Measurements from ENCODE around the gene PLCG2.
"Not testable (repeated sequence)": the region's sequence is repeated elsewhere in the genome, so short reads cannot be mapped to it uniquely, and the experiment has no call there.

The PLCG2 gene

DNA sequence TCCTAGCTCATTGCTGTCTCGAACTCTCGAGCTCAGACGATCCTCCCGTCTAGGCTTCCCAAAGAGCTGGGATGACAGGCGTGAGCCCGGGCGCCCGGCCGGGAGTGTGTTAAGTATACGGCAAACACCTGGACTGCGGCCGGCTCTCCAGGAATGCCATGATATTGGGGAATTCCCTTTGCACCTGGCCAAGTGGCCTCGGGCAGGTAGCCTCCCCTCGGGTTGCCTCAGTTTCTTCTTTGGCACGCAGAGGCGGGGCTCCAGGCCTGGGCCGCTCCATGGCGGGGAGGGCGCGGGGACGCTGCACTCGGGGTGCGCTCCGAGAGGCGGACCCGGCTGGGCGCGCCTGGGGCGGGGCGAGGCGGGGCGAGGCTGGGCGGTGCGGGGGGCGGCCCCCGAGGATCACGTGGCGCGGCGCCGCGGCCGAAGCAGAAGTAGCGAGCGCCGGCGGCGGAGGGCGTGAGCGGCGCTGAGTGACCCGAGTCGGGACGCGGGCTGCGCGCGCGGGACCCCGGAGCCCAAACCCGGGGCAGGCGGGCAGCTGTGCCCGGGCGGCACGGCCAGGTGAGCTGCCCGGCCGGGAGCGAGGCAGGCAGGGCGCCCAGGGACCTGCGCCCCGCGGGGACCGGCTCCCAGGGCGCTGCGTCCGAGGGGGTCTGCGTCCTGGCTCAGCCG lies at the start of gene PLCG2:
Gene PLCG2, plus strand, starts transcription at position 431 of the 675 bp plus-strand sequence. CDS start 6,699 bp downstream, outside the sequence.
- no peak for DNase-seq (ENCODE audit: low read depth)

DNA sequence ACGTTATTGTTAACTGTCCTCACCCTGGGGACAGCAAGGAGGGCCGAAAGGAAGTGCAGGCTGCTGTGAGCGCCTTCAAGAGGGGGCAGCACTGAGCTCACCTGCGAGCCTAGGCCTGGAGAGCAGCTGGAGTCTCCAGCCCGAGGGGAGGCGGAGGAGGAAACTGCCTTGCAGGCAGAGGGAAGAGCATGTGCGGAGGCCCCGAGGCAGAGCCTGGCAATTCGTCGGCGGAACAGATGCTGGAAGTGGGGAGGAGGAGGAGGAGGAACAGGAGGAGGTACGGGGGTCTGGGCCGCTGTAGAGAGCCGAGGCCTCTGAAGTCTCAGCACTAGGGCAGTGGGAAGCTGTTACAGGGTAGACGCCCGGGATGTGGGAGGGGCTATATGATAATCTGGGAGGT lies 49.6 kb upstream of the PLCG2 start:
- no peak for DNase-seq (ENCODE audit: low read depth)

- no peak for DNase-seq (ENCODE audit: low read depth)
These were observed 48.7 kb upstream of the PLCG2 start for GRCh38 chr16:81730090-81731051.

DNA sequence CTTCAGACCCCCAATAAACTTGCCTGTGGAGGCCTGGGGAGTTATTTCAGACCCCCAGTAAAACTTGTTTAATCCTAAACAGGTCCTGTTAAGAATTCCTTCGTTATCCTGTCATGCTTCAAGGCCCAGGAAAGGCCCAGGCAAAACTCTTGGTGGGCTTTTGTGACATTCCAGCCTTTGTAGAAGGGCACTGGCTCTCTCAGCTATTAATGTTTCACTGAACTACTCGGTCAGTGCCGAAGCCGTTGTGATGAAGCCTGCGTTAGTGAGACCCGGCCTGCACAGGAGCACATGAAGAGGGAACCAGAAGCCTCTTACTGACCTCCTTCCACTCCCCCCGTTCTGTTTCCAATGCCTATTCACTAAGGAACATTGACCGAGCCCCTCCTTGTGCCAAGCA lies 47.4 kb upstream of the PLCG2 start:
- DNase-seq (ENCODE audit: low read depth), result no peak

DNA sequence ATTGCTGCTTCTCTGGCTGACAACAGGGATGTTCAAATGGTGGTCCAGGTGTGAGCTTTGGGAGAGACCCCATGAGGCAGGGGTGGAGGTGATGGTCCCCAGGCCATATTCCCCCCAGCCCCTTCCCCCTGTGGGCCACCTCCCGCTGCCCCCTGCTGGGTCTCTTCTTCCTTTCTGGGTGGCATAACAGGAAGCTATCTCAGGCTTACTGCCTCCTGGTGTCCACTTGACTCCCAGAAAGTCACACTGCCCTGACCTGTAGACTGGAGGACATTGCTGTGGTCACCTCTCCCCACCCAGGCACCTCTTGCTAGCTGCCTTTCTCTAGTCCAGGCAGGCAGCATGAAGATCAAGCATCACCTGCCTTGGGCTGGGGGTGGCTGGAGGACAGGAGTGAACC lies 46.4 kb upstream of the PLCG2 start:
- DNase-seq (ENCODE audit: low read depth), result no peak

DNA sequence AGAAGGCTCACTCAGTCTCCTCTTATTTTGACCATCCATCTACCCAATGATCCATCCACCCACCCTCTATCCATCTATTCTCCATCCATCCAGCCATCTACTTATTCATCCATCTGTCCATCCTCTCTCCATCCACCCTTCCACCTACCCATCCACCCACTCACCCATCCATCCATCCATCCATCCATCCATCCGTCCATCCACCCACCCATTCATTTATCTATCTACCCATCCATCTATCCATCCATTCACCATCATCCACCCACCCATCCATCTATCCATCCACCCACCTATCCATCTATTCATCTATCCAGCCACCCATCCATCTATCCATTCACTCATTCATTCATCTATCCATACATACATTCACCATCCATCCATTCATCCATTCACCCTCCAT lies 45.8 kb upstream of the PLCG2 start:
- no peak for DNase-seq (ENCODE audit: low read depth)

GRCh38 chr16:81734632-81735434 lies 44.3 kb upstream of the PLCG2 start:
- no peak for DNase-seq (ENCODE audit: low read depth)

GRCh38 chr16:81737885-81738536 lies 41.1 kb upstream of the PLCG2 start:
- DNase-seq (ENCODE audit: low read depth), result peak; percentile 20

DNA sequence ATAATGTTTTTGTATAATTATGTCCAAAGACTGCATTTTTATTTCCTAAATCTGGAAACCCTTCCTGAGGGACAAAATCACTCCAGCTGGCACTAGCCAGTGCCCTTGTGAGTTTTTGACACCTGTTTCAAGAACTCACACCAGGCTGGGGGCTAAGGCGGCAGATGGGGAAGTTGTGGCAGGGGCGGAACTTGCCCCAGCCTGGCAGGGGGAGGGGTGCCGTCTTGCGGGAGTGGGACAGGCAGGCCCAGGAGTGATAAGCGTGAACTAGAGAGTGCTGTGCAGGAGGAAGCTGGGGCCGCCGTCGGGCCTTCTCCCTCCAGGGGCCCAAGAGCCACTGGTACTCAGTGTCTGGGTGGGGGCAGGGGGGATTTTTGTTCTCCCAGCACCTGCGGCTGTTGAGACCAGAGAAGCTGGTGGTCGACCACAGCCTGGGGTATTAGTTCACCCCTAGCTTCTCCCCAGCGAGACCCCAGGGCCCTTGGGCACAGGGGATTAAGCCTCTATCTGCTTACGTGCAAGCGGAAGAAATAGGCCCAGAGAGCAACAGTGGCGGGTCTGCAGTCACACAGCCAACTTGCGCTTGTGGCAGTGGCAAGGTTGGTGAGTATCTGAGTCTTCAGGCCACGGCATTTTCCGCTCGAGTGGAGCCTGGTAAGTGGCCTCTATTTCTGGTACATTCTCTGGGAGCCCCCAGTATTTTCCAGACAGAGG lies 40.2 kb upstream of the PLCG2 start:
- no peak for DNase-seq (ENCODE audit: low read depth)

- DNase-seq (ENCODE audit: low read depth), result no peak
These were observed 39.6 kb upstream of the PLCG2 start for GRCh38 chr16:81739503-81739902.

DNA sequence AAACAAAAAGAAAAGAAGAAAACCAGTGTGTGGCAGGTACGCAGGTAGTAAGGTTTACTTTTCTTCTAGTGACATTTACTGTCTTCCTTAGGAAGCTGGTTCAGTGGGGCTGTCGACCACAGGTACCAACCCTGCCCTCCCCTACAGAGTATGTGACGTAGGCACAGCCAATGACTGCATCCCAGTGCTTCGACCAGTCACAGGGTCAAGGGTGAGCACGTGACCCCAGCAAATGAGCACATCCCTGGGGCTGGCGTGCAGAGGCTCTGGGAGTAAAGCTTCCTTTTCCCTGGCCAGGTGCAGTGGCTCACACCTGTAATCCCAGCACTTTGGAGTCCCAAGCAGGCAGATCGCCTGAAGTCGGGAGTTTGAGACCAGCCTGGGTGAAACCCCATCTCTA lies 38.9 kb upstream of the PLCG2 start:
- DNase-seq (ENCODE audit: low read depth), result no peak

- not testable (repeated sequence) for DNase-seq (ENCODE audit: low read depth)
These were observed 37.7 kb upstream of the PLCG2 start for GRCh38 chr16:81741430-81741770.

DNA sequence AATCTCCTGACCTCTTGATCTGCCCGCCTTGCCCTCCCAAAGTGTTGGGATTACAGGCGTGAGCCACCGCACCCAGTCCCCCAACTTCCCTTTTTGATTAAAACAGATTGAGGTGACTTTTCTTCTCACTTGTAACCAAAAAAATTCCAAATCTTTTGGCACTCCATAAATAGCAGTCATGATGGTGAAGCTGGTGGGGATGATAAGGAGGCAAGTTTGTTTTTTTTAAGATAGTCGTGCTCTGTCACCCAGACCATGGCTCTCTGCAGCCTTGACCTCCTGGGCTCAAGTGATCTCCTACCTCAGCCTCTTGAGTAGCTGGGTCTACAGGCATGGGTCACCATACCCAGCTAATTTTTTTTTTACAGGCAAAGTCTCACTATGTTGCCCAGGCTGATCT lies 34.7 kb upstream of the PLCG2 start:
- DNase-seq (ENCODE audit: low read depth), result no peak

DNA sequence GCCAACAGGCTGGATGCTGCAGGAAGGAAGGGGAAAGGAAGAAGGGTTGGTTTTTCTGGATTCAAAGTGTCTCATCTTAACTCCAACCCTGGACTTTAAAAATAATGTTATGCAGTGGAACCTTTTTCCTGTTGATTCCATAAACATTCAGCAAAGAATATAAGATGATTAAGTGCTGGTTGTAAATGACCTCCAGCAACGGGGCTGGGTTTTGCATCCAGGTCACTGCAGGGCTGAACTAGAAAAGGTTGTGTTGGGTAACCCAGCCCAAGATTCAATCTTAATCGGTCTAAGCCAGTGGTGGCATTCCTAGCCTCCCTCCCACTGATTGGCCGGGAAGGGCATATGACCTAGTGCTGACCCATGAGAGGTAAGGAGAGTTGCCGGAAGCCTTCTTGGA lies 34.2 kb upstream of the PLCG2 start:
- DNase-seq (ENCODE audit: low read depth), result no peak

- peak; percentile 13 for DNase-seq (ENCODE audit: low read depth)
These were observed 33.2 kb upstream of the PLCG2 start for GRCh38 chr16:81745704-81746558.

GRCh38 chr16:81746566-81746965 lies 32.5 kb upstream of the PLCG2 start:
- DNase-seq (ENCODE audit: low read depth), result no peak

- DNase-seq (ENCODE audit: low read depth), result no peak
These were observed 30.5 kb upstream of the PLCG2 start for GRCh38 chr16:81748476-81749198.

- DNase-seq (ENCODE audit: low read depth), result no peak
These were observed 26.7 kb upstream of the PLCG2 start for GRCh38 chr16:81752225-81752875.

- no peak for DNase-seq (ENCODE audit: low read depth)
These were observed 26.2 kb upstream of the PLCG2 start for GRCh38 chr16:81752876-81753227.

All from GM04504 (cell line).